HG03060 (cell line): ENCODE data around the gene ARHGAP10.
A peak's percentile ranks its signal among the peaks of the same experiment; 100 is the strongest.
"Not testable (repeated sequence)": the region's sequence is repeated elsewhere in the genome, so short reads cannot be mapped to it uniquely, and the experiment has no call there.

Experiments
- ATAC-seq: cut with Tn5 transposase; IDR thresholded peaks from one replicate; pipeline ENCODE4 v1.9.1; 2021; ENCODE audit warnings: low read depth, moderate number of reproducible peaks; ENCODE audit not compliant: unreplicated experiment

Gene ARHGAP10

DNA sequence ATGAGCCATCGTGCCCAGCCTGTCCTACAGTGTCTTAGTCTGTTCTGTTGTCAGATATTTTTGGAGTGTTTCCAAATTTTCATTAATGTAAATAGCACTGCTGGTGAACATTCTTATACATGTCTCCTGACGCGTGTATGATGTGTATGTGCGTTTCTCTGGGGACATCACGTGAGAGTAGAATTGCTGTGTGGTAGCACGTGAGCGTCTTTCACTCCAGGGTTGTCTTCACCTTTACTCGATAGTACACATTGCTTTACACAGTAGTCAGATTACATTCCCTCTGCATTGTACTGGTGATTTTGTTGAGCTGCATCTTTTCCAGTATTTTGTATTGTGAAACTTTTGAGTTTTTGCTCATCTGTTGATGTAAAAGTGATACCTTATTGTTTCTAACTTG, 60.0 kb downstream of the ARHGAP10 start:
- ATAC-seq: no peak

DNA sequence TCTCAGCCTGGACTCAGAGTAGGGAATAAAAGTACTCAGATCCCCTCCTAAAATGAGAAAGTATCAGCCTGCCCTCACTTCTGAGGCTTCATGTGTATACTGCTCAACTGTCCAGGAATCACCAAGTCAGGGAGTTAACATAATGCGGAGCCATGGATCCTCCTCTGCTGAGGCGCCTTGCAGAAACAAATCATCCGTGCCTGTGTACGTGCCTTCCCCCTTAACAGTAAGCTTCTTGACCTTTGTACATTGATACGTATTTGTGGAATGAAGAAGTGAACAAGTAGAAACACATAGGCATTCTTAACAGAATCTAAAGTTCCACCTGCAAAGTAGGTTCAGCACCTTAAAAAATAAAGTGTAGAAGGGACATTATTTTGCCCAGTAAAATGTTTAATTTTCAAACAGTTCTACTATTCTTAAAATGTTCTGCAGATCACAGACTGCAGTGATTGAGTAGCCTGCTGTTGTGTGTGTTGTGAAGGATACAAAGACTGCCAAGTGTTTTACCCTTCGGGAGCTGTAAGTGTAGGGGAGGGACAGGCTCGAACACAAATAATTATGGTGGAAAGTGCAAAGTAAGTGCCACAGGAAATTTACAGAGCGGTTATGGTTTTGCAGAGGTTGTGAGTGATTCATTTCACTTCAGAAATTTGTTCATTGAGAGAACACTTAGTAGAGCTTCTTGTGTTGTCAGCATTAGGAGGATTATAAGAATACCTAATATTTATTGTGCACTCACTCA, 61.9 kb downstream of the ARHGAP10 start:
- no peak for ATAC-seq

DNA sequence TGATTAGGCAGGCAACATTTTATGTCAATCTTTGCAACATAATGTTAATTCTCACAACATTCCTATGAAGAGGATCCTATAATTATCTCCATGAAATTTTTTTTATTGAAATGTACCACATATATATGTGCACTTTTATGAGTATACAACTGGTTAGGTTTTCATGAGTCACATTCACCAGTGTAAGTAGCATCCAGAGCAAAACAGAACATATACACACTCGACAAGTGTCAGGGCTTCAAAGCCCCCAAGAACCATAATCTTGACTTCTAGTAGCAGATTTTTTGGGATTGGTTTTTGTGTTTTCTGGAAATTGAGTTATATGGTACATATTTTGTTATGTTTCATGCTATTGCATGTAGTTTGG, 62.4 kb downstream of the ARHGAP10 start:
- ATAC-seq: no peak

DNA sequence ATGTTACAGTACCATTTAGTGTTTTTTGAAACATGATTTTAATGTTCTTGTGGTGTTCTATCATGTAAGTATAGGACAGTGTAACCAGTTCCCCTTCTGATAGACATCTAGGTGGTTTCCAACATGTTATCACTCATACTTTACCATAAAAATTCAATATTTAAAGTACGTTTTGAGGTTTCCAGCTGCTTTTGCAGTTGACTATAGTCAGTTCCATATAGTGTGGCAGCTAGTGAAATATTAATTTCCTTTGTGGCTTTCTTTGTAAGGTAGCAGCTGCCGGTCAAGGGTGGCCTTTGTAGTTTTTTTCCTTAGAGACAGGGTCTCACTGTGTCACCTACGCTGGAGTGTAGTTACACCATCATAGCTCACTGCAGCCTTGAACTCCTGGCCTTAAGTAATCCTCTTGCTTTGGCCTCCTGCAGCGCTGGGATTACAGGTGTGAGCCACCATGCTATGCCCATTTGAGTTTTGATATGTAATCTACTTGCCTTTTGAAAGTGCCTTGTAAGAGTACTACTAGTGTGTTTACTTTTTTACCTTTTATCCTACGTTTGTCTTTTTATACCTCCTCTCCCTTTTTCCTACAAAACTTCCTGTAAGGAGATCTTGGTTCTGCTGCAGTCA, 63.0 kb downstream of the ARHGAP10 start:
- ATAC-seq: peak; percentile 78

DNA sequence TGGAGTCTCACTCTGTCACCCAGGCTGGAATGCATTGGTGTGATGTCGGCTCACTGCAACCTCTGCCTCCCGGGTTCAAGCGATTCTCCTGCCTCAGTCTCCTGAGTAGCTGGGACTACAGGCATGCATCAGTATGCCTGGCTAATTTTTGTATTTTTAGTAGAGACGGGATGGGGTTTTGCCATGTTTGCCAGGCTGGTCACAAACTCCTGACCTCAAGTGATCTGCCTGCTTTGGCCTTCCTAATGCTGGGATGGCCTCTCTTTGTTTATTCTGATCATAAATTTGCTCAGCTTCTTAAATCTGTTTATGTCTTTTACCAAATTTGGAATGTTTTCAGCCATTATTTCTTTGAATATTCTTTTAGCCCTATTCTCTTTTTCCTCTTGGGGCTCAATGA, 67.2 kb downstream of the ARHGAP10 start:
- ATAC-seq: not testable (repeated sequence)

DNA sequence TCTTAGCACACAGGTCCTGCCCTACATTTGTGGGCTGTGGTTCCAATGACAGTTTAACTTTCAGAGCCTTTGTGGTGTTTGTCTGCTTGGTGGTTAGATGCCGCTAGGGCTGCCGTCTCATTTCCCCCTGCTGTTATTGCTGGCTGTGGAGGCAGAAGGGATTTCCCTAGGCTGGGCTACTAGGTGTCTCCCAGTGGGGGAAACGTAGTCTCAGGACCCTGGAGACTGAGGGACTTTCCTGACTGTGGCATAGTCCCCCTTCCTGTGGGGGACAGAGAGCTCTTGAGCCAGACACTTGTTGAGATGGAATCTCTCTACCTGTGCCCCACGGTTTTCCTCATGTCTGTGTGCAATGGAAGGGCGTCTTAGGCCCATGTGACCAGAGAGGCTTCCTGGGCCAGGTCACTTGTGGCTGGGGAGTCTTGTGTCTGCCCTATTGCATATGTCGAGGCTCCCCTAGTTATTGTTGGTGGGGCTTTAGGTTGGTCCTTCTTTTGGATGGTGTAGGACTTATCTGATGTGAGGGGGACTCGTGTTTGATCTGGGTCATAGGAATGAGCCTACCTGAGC, 68.2 kb downstream of the ARHGAP10 start:
- ATAC-seq: peak; percentile 92

DNA sequence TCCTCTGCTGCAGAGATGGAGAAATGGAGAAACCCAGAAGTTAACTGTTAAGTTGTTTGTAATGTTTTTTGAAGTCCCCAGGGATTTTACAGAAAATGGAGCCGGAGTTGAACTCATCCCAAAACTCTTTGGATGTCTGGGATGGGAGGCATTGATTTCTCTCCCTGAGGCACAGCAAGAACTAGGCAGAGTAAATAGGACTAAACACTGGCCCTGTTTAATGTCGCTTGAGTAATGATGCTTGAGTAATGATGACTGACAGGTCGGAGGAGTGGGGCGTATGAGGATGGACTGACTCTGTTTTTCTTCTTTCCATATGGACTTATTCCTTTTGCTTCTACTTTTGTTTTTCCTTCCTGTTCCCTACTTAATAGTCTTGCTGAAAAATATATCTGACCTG, 69.9 kb downstream of the ARHGAP10 start:
- no peak for ATAC-seq

DNA sequence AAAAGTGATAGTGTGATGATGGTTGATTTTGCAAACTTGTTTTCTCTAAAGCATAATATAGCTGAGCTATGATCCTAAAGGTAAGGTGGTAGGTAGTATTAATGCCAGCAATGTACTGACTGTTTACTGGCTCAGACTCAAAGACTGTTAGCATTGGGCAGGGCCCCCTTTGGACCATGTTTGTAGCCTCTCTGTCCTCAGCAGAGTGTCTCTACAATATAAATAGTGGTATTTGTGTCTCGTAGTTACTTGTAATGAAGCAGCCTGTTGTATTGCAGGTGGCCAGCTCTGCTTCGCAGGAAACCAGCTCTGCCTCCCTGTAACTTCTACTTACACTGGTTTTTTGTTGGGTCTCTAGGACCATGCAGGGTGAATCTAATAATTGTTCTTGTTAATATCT, 70.5 kb downstream of the ARHGAP10 start:
- ATAC-seq: no peak

DNA sequence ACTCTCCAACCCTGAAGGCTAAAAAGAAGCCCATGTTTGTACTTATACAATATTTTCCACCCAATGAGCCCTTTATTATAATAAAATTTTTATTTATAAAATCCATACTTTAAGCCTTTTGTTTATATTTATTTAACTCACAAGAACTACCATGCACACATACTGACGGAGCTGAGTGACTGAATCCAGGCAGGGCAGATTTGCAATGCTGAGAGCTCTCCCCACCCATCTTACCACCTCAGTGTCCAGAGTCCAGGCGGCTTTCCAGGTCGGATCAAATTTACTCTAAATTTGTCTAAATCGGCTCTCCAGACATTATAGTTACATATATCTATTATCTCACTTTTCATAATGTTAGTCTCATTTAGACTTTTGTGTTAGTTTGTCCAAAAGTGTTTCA, 74.1 kb downstream of the ARHGAP10 start:
- ATAC-seq: no peak

DNA sequence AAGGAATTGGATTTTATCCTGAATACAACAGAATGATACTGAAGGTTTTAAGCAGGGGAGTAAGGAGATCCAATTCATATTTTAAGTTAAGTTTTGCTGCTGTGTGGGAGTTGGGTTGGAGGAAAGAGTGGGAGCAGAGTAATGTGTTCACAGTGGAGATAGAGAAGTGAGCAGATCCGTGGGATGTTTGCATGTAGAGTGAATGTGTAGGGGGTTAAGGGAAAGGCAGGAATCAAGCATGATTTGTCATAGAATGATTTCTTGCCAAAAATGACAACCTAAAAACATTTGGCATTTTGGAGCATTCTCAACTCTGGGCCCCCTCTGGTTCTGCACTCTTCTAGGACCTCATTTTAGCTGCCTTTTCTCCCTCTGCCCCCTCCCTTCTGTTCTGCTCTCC, 76.6 kb downstream of the ARHGAP10 start:
- ATAC-seq: no peak

DNA sequence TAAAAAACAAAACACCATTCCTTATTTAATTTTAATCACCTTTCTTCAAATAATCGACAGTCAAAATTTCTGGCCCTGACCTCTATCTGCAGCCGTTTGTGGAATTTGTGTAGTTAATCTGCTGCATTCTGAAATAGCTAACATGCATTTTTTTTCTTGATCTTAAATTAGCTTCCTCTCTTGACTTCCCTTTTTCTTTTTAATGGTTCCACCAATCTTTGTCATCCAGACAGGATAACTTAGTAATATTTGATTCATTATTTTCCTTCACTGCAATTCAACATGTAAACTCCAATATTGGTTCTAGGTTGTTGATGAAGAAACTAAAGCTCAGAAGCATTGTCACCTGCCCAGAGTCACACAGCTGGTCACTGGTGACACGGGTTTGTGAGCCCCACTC, 77.3 kb downstream of the ARHGAP10 start:
- no peak for ATAC-seq

DNA sequence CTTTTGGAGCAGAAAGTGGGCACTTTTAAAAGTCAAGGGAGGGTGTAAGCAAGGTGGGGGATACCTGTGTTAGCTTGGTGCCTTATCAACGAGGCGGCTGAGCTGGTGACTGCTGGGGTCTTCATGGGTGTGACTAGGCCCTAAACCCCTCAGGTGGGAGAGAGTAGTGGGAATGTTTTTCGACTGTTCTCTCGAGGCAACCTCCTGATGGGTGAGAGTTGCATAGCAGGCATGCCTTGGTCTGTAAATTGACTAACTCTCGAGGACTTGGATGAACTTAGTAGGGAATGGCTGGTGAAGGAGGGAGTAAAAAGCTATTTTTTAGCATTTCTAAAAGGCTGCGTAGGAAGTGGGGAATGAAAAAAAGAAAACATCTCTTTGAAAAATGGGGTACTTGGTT, 80.0 kb downstream of the ARHGAP10 start:
- no peak for ATAC-seq

DNA sequence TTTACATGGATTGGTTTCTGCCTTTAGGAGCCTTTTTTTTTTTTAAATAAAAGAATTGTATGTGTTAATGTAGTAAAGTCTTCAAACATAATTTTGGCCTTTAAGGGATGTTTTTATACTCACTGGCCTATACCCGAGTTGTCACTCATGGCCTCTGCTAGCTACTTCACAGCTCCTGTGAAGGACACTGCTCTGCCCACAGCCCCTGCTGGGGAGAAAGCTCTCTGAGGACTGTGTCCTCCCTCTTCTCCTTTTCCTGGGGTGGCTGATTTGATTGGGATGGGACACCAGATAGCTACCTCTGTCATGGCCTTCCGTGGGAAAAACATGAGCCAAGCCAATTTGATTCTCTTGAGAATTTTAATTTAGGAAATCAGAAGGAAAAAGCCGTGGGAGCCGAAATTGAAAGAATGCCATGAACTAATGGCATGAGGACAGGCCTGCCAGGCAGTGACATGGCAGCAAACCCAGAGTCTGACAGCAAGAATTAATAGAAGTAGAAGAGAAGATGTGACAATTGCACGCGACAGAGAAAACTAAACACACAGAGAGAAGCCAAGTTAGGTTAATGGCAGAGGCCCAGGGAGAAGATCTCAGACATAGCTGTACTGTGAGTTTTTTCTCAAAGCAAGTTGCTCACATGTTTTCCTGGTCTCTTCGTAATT, 81.4 kb downstream of the ARHGAP10 start:
- ATAC-seq: no peak

DNA sequence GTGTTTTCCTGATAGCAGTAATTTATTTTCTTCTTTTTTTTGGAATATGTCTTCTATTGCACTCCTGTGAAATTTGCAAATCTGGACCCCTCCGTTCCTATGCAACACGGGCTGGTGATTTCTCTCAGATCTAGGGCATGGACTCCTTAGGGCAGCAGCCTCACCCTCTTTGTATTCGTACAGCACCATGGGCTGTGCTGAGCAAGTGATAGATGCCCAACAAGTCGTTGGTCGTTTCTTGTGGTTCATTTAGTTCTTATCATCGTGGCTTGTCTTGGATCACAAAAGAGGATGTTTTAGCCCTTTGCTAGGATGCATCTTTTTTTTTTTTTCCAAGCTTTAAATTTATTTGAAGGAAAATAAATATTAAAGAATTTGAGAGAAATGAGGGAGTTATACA, 82.1 kb downstream of the ARHGAP10 start:
- ATAC-seq: no peak

DNA sequence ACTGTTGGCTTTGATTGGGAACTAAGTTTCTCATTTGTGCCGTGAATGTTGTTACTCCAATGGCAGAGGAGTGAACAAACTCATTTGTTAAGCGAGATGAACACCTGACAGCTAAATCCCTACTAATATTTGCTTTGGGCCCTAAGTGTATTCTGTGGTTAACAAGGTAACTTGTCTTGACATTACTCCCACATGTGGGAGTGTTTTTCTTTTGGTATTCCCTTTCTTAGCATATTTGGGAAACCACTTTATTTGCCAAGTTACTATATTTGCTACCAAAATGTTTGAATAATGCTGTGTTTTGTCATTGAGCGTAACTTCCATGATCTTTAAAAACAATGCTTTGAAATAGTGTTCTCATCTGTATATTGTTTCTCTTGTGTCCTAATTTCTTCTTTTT, 82.5 kb downstream of the ARHGAP10 start:
- no peak for ATAC-seq

DNA sequence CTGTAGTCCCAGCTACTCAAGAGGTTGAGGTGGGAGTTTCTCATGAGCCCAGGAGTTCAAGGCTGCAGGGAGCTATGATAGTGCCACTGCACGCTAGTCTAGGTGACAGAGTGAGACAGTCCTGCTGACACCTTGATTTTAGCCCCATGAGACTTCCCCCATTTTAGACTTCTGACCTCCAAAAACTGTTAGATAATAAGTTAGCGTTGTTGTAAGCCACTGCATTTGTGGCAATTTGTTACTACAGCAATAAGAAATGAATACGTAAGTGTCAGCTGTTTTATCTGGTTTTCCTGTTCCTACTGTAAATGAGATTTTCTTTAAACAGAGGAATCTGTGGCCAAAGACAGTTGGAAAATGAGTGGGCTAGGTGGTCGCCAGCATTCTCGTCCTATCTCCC, 83.9 kb downstream of the ARHGAP10 start:
- ATAC-seq: no peak

DNA sequence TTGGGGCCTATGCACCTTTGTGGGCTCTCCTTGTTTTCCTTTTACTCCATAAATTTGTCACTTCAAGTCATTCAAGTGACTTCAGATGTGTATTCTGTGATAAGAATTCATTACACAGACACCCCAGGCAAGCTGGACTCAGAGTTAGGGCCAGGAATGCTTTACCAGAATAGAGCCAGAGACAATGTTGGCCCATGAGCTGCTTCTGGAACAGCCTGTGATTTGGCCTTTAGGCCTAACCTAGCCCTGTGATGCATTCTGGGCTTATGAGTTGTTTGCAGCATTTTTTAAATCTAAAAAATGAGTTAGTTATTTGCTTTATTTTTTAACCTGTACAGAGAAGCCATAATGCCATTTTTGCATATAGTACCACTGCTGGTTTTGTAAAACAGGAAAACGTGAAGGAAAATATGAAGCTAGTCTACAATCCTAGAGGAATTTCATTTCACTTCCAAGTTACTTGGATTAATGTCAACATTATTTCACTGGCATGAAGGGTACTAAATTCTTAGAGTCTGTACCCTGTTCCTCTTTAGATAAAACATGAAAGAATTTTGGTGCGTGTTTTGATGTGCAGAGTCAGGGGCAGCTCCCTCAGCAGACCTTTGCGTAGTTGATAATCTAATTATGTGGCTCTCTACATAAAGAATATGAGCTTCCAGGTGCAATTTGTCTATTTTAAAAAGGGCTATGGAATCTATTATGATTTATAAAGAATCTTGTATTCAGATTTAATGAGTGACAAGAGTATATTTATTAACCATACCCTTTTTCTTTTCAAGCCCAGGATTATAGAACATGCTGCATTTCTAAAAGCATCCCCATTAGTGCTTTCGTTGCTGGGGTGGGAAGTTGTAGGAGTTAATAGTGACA, 84.7 kb downstream of the ARHGAP10 start:
- ATAC-seq: no peak

DNA sequence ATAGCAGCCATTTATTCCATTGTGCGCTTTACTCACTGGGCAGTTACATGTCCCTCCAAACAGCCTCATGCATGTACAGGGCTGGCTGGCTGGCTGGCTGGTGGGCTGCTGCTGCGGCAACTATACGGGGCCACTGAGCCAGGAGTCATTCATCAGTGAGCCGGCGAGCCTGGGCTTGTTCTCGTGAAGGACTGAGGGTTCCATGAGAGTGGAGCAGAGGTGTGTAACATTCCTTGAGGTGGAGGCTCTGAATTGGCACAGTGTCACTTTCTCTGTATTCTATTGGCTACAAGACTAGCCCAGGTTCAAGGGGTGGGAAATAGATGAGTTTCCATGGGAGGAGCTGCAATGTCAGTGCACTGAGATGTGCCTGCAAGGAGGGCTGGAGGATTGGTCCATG, 89.1 kb downstream of the ARHGAP10 start:
- no peak for ATAC-seq

DNA sequence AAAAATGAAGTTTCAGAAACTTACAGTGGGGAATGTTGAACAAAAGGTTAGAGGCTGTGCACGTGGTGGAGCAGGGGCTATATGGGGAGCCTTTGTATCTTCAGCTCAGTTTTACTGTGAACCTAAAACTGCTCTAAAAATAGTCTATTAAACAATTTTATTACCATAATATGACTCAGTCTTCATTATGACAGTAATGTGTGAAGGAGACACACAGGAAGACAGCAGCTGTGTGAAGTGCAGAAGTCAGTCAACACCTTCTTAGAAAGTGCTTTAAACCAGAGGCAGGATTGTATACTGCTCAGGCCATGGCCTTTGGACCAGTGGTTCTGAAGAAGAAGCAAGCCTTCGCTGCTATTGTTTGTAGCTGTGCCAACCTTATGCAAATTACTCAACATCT, 89.7 kb downstream of the ARHGAP10 start:
- ATAC-seq: peak; percentile 79

DNA sequence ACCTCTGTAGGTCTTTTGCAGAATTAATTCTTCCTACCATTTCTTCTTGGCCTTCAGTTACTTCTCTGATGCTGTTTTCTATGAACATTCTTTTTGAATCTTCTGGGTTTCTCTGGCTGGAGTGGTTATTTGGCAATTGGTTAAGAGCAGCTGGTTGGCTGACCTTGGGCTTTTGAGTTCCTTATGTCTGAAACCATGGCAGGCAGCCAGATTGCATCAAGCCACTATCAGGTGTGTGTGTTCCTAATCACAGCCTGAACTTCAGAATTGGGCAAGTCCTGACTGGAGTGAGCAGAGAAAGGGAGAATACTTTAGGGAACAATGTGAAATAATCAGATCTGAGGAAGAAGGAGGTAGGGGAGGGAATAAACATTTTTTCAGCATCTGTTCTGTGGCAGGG, 90.2 kb downstream of the ARHGAP10 start:
- ATAC-seq: no peak

DNA sequence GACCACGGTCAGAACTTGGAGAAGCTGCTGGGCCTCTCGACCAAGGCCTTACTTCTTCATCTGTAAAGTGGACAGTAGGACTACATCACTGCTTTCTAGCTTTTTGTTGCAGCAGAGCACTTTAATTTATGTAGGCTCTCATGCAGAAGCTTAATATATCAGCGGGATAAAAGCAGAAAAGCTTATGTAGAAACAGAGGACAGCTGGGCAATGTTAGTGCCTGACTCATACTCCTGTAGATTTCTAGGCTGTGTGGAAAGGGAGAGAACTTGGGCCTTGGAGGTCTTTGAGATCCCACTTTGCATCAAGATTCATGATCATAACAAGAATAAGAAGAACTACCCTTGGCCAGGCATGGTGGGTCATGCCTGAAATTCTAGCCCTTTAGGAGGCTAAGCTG, 91.2 kb downstream of the ARHGAP10 start:
- no peak for ATAC-seq
